Umbilical cord (tissue), 2 donors: ENCODE data around the gene PARP6. TPM values are rescaled to one million over a fixed set of nuclear protein-coding genes. Genes with fewer than 3 reads are reported as not detected.

Source experiments
- DNase-seq: peaks from one replicate; pipeline ENCODE4 v3.0.0-alpha.2; 2015; ENCODE audit warnings: low spot score
- total RNA-seq: library from RNA; depleted of rRNA; stranded (reverse); fragments of >200 nt; gene quantifications from one replicate; pipeline ENCODE4 v1.2.3, GENCODE V29; 2014; ENCODE audit warnings: low replicate concordance; ENCODE audit not compliant: insufficient read depth

The PARP6 gene
- total RNA-seq = 20.0 TPM

- peak; percentile 99 for DNase-seq
These were observed at the start of gene PARP6 for GRCh38 chr15:72272213-72272996. Gene PARP6 (minus strand): TSS chr15:72272554. CDS start chr15:72267477, 5,077 bp downstream.

- peak; percentile 73 for DNase-seq
These were observed 47.8 kb upstream of the PARP6 start, which contains the start of gene CELF6 for GRCh38 chr15:72319985-72320671. Gene CELF6 (minus strand): TSS chr15:72320157. CDS start chr15:72319874, 283 bp downstream.

GRCh38 chr15:72319360-72319984, 47.1 kb upstream of the PARP6 start:
- DNase-seq = peak; percentile 66

DNA sequence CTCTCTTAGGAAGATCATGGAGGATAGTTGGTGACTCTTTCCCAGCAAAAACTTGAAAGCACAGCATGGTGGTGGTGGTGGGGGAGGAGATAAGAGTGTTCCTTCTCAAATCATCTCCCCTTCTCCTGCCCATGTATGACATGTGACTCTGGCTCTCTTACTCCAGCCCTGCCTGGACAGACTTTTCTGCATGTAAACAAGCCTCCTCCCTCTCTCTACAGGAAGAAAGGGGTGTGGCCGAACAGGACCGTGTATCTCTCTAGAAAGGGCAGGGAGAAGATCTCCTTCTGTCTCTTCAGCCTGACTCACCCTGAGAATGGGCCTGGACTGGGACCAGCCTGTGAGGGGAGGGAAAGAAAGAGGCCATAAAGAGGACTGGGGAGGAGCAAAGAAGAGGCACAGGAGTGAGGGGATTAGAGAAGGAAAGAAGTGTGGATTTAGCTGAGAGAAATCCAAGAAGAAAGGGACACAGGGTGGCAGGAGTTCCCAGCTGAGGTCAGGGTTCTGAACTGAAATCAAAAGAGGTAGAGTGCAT, 46.1 kb upstream of the PARP6 start:
- DNase-seq = no peak

- peak; percentile 24 for DNase-seq
These were observed 43.5 kb upstream of the PARP6 start for GRCh38 chr15:72315706-72316370.

DNA sequence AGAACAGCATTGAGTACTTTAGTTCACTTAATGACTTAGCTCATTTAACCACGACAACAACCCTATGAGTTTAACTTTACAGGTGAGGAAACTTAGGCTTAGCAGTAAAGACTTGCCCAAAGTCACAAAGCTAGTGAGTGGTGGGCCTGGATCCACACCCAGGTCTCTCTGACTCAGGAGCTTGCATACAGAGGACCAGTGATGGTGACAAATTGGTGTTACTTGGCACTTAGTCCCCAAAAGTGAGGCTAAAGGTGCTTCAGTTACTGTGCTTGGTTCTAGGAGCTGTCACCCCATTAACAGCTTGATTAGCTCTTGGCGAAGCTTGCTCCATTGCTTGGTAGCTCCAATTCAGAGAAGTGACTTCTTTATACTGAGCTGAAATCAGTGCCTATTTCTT, 41.5 kb upstream of the PARP6 start:
- no peak for DNase-seq

- no peak for DNase-seq
These were observed 41.1 kb upstream of the PARP6 start for GRCh38 chr15:72313448-72313840.

DNA sequence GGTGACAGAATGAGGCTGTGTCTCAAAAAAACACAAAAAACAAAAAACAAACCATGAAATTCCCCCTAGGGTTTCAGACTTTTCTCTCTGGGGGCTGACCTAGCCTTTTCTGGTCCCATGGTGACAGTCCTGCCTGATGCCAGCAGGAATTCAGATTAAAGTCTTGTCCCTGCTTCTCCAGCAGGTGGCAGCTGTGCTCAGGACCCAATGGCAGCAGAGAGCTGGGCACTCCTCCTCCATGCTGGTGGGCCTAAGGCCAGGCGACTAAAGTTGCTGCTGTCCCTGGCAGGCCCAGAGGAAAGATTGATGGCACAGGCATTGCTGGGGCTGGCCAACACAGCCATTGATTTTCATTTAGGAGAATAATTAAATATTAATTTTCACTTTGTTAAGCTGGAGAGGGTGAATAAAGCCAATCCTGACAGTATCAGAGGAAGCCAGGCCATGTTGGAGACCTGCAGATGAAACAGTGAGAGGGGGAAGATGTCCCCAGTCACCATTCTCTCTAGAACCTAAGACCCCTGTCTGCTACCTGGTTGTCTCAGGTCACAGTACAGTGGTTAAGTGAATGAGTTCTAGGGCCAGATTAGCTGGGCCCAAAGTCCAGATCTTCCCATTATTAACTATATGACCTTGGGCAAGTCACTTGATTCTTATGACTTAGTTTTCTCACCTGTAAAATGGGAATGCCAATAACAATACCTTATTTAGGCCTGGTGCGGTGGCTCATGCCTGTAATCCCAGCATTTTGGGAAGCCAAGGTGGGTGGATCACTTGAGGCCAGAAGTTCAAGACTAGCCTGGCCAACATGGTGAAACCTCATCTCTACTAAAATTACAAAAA, 40.5 kb upstream of the PARP6 start:
- peak; percentile 35 for DNase-seq

GRCh38 chr15:72307026-72307425, 34.7 kb upstream of the PARP6 start:
- no peak for DNase-seq

DNA sequence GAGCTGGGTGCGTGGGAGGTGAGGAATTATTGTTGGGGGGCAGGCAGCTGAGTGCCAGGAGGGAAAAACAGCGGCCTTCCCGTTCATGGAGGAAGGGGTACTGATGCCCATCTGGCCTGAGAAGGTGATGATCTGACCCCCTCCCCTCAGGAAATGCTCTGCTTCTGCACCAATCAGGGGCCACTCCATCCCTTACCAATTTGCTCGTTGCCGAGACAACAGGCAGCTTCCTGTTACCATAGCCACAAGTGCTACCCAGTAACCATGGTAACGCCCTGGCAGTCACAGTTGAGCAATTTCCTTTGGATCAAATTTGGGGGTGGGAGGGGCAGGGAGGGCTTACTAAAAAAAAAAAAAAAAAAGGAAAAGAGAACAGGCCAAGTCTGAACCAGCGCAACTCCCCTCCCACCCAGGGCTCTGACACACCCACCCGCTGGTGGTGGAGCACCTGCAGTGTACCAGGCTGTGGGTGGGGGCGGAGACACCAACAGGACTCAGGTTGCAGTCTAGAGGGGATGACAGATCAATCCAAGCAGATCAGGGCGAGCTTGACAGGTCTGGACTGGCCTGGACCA, 33.9 kb upstream of the PARP6 start:
- DNase-seq = no peak

DNA sequence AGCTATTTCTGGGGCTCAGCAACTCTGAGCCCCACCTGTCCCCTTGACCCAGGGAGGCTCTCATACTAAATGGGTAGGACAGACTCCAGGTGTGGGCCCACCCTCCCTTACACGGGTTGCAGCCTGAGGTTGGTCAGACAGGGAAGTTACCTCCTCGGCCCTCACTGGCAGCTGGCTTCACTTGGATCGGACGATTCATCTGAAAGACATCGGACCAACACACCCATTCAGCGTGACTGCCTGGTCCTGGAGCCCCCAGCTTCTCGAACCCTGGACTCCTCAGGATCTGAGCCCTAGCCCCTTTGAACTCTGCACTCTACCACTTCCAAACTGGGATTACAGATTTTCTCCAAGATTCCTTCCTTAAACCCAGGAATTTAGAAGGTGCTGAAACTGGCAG, 32.2 kb upstream of the PARP6 start:
- DNase-seq = no peak

- no peak for DNase-seq
These were observed 30.6 kb upstream of the PARP6 start for GRCh38 chr15:72302955-72303354.

GRCh38 chr15:72289597-72290325, 17.4 kb upstream of the PARP6 start:
- no peak for DNase-seq

DNA sequence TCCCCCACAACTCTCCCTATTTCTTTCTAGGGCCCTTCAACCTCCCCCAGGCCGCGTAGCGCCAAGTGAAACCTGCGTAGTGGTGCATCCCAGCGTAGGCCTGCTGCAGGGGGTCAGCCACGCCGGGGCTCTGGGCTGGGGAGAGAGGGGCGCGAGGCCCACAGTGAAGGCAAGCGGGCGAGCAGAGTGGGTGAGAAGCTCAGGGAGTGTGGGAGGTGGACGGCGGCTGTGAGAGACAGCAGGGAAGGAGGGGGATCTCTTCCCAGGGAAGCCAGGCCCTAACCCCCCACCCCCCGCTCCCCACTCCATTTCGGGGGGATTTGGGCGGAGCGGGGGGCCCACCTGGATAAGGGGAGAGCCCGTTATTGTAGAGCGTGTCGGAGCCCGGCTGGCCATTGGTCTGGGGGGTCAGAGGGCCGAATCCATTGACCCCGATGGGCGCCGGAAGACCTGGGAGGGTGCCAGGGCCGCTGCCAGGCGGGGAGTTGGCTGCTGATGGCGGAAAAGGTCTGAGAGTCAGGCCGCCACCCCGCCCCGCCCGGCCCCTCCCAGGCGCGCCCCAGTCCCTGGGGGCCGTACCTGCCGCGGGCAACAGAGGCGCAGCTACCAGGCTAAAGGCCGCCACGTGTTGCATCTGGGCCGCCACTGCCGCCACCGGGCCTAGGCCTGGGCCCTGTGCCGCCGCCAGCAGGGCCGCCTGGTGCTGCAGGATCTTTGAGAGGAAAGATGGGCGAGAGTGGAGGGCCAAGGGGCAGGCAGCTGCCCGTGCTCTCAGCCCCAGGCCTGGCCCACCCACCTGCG, 16.6 kb upstream of the PARP6 start:
- no peak for DNase-seq

DNA sequence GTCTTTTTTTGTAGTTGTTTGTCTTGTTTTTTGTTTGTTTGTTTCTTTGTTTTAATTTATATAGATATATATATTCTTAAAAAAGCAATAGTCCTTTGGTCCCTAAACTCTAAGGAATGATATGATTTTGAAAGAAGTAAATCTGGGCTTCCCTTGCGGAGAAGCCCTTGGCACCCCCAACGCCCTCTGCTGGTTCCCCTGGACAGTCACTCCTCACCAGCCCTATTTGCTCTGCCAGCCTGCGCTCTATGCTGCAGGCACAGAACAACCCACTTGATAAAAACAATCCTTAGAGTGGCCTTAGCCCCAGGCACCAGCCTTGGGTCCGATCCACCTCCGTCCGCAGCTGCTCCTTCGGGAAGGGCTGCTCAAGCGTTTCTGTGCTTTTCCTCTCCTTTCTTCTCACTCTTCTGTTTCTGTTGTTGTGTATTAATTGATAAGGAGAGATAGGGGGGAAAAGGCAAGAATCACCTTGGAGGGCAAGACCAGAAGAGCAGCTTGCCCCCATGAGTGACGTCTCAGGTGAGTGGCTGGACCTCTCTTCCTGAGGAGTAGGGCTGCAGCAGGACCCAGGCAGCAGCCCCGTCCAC, 13.7 kb upstream of the PARP6 start:
- no peak for DNase-seq

- DNase-seq = no peak
These were observed 13.0 kb upstream of the PARP6 start for GRCh38 chr15:72285402-72285801.

DNA sequence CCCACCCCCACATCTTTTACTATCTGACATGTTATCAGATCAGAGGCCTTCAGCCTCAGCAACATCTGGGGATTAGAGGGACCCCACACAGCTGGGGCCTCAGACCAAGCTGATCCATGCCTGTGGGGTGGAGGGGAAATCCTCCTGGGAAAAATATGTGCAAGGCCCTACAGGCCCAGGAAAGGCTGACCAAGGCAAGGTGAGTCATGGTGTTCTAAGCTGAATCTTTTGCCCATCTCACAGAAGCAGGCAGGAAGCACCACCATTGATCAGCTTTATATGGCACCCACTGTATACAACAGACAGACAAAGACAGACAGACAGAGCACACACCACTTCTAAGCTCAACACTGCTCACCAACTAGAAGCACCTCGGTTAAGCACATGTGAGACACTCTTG, 12.4 kb upstream of the PARP6 start:
- DNase-seq = no peak

GRCh38 chr15:72281713-72282112, 9.4 kb upstream of the PARP6 start:
- DNase-seq = no peak
